NCI-H1436 treated with DMSO at 0.1 percent for 48 hours (cell line): ENCODE data around the gene CDH22.

Source experiments
- DNase-seq: peaks from one replicate; lab custom pipeline; 2025; lab: John Stamatoyannopoulos, UW

The CDH22 gene

DNA sequence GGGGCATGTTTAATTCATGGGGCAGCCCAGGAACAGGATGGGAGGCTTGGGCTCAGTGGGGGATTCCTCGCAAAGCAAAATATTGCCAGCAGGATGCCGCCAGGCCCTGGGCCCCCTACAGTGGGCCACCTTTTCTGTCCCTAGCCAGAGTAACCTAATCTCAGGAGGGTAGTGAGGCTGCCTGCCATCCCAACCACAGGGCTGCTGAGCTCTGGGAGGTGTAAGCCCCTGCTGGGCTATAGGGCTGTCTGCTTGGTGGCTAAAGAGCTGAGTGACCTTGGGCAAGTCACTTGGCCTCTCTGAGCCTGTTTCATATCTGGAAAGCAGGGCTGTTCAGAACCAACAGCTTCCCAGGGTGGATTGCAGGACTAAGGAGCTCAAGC, 35.7 kb upstream of the CDH22 start:
- no peak for DNase-seq

DNA sequence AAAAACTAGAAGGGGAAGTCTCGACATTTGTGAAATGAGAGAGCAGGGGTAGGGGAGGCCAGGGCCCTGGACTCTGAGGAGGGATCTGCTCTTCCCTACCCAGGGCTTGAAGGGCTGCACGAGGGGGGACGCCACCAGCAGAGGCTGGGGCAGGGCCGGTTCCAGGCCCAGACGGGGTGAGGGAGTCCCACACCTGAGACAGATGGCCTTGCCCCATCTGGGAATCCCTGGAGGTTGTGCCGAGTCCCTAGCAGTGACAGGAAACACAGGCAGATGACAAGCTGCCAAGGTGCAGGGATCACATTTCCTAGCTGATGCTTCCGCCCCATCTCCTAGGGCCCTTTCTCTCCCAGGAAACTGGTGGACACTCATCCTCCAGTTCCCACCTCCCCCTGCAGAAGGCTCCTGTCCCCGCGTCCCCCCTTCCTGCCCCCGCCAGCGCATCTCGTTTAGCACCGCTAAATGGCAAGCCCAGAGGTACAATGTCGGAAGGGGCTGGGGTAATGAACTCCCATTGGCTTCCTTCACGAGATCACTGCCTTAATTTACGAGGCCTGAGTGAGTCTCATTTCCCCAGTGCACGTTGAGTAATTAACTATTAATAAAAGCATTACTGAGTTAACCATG, 35.2 kb upstream of the CDH22 start:
- no peak for DNase-seq

DNA sequence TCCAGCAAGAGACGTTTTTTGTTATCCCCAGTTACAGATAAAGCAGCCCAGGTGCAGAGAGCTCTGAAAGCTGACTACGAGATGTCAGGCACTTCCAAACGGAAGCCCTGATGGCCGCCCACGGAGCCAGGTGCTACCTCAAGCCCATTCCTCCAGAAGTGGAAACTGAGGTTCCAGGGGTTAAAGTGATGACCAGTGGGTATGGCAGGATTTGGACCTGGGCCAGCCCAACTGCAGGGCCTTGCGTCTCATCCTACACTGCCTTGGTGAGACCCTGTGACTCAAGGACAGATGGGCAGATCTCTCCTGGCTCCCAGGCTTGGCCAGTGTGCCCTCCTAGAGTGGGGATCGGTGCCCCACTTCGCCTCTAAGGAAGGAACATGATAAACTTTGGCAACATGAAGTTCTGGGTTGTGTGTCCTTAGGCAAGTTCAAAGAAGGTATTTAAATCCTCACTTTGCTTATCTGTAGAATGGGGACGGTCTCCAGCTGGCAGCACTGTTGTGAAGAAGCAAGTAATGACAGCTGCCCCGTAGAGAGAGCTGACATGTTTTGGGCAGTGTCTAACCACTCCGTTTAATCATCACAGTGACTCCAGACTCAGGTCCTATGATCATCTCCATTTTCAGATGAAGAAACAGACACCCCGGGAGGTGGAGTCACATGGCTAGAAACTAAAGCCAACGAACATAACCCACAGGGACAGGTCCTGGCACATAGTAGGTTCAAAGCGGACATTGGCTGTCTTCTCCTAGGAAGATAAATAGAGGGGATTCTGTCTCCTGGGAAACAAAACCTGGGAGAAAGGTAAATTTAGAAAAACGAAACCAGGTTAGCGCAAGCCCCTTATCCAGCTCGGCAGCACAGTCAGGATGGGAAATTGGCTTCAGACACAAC, 34.4 kb upstream of the CDH22 start:
- no peak for DNase-seq

DNA sequence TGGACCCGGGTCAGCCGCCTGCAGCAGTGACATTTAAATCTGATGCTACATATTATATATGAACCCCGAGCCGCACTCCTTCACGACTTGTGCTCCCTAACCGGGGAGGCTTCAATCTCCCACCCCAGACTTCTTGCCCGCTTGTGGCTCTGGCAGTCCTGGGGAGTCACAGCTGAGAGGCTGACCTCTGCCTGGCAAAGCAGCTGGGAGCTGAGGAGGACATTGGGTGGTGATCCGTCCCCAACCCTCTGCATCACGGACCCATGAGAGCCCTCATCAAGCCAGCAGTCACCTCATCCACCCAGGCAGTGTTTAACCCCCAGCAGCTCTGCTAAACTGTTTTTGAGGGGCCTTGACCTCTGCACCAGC, 33.7 kb upstream of the CDH22 start:
- DNase-seq: no peak

DNA sequence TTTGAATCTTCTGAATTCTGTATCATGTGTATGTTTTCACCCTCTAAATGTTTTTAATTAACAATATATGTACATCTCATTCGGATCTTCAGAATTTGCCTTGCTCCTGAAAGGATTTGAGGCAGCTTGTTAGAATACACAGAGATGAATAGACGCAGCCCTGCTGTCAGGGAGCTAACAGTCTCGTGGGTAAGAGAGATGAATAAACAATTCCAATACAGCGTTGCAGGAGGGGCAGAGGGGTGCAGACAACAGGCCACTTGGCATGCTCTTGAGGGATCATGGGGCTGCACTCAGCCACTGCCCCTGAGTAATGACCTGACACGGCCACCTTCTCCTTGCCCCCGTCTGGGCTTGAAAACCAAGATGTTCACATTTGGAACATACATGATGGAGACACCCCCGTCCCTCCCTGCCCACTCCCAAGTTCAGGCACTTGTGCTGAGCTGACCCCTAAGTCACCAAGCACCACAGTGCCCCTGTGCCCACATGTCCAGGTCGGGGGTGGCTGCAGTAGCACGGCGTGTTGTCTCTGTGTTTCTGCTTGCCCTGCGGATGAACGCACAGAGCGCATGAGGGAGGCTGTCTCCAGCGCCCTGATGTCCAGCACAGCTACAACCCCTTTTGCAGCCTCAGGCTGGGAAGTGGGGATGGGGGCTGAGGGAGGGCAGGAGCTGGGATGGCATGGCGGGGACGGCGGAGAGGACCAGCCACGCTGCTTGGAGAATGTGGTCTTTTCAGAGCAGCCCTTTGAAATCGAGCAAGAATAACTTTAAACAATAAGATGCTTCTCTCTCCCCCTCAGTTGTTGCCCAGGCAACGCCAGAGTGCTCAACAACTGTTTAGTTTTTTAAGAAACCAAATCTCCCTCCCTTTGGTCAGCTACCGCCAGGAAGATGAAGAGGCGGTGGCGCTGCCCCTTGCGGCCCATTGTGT, 33.0 kb upstream of the CDH22 start:
- no peak for DNase-seq

DNA sequence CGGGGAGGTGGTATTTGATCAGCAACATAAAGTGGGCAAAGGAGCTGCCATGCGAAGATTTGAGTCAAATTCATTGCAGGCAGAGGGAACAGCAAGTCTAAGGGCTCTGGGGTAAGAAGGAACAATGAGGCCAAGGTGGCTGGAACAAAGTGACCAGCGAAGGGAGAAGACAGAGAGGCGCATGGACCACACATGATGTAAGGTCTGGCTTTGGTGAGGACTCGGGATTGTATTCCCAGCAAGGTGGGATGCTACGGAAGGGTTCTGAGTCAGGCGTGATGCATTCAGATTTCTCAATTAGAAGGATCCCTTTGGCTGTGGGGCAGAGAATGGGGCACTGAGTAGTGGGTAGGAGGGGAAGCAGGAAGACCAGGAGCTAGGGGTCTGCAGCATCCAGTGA, 30.7 kb upstream of the CDH22 start:
- no peak for DNase-seq

DNA sequence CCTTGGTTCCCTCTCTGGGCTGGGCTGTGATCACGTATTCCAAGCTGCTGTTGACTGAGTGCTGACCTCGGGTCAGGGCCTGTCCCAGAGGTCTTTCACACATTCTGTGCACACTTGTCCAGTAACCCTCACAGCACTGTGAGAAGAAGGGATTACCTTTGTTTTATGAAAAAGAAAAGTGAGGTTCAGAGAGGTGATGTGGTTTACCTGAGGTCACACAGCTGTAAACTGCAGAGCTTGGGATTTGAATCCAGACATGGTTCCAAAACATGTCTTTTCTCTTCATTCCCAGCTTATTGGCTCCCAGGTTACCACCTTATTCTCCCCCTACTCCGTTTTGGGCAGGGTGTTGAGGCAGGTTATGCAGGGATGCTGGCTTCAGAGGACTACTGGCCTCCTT, 28.4 kb upstream of the CDH22 start:
- no peak for DNase-seq

DNA sequence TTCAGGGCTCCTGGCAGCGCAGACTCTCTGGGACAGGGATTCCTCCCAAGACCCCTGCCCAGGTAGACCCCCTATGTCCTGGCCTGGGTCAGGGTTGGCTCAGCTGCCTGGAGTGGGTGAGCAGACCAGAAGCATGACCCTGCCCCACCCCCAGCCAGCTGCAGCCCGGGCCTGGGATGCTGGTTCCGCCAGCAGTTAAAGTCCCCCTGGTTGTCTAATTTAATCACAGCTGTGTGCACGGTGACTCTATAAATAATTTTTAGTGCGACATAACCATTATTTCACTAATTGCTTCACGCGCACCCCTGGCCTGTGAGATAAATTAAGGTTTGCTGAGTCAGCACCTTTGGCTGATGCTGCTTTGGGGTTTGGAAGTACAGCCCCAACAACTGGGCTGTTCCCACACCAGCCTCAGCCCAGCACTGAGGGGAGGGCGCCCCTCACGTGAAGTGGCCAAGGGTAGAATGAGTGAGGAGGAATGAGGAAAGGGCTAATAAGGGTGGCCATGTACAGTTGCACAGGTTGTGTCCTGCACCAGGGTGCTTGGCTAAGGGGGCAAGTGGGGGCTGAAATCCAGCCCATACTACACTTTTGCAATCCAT, 26.1 kb upstream of the CDH22 start:
- no peak for DNase-seq

DNA sequence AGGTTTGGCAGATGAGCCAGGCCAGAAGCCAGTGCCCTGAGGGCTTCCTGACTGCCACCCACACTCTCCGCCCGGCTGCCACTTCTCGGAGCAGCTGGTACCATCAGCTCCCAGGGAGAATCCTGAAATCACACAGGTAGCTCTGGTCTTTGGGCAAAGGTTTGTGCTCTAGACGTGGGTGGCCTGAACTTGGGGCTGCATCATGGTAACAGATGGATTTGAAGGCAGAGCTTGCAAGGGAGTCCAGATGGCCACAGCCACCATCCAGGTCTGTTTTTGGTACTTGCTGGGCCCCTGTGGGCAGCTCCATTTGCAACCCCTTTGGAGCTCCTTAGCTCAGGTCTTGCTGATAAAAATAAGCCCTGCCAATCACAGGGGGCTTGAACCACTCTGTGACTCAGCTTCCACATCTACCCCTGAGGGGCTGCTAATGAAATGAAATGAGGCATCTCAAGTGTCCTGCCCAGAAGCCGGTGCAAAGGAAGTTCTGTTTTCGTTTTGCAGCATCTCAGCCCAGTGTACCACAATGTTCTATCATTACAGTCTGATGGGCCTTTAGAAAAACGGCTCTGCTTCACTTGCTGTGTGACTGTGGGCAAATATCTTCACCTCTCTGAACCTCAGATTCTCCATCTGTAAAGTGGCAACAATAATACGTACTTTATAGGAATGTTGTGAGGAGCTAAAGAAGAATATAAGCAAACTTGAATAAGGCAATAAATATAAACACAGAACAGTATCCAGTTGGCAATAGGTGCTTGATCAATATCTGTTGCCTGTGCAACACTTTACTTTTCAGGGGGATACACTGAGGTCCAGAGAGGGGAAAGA, 25.1 kb upstream of the CDH22 start:
- DNase-seq: no peak

DNA sequence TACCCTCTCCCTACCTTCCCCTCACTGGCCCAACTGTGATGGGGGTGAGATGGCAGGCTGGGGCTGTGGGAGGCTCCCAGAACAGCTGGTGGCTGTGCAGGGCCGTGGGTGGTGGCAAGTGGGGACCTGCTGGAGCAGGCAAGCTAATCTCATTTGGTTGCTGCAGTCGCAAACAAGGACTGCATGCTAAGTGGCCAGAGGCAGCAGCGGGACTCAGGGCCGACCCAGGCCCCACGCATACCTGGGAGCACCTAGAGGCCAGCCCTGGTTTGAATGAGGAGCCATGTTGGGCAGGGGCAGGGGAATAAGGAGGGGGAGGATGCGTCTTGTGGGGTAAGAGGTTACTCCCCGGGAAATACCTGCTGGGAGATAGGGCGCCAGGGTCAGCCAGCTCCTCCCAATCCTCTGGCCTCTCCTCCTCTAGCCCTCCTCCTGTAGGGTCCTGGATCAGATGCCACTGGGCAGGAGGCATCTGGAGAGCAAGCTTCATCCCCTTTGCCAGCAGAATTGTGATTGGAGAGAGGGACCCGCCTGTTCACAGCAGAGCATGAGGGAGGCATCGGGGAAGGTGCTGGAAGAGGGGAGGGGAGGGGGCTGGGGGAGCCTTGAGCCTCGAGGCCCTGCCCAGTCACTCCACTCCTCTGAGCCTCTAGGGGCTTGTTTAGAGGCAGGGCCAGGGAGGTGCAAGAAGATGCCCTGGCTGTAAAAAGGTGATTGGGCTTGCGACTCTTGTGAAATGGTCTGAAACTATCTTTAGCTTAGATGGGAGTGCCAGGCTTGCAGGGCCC, 24.3 kb upstream of the CDH22 start:
- DNase-seq: no peak

DNA sequence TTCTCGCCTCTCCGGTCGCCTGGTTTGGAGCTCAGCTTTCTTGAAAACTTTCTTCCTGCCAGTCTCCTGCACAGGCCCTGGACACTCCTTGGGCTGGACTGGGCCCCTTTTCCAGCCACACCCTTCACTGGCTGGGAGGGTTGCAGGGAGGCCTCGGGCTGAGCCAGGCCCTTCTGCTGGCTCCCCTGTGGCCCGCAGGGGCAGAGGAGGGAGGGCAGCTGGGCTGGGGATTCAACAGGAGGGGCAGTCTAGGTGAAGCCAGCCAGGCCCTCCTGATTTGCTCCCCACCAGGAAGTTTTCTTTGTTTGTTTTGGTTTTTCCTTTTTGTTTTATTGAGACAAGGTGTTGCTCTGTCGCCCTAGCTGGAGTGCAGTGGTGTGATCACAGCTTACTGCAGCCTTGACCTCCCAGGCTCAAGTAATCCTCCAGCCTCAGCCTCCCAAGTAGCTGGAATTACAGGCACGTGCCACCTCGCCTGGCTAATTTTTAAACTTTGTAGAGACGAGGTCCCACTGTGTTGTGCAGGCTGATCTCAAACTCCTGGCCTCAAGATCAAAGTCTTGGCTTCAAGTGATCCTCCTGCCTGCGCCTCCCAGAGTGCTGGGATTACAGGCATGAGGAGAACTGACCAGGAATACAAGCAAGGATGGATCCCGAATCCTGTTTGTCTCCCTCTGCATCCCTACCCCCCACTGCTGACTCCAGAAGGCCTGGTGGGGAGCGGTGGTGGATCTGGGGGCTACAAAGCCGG, 23.5 kb upstream of the CDH22 start:
- no peak for DNase-seq

DNA sequence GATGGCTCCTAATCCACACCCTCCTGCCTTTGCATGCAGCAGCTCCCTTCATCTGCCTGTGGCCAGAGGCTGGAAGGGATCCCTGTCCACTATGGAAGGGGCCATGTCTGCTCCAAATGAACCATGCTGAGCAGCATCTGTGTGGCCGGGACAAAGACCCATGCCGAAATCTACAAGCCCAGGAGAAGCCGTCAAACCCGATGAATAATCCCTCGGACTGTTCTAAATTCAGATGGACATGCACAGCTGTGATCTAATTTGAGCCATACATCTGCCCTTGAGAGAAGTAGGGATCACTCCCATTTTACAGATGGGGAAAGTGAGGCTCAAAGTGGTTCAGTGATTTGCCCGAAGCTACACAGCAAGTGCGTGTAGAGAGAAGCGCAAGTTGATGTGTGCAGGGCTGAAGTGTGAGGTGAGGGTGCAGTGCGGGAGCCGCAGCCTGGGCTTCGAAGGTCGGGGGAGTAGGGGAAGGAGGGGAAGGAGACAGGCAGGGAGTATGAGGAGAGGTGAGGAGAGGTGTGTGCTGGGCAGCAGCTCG, 22.6 kb upstream of the CDH22 start:
- no peak for DNase-seq

DNA sequence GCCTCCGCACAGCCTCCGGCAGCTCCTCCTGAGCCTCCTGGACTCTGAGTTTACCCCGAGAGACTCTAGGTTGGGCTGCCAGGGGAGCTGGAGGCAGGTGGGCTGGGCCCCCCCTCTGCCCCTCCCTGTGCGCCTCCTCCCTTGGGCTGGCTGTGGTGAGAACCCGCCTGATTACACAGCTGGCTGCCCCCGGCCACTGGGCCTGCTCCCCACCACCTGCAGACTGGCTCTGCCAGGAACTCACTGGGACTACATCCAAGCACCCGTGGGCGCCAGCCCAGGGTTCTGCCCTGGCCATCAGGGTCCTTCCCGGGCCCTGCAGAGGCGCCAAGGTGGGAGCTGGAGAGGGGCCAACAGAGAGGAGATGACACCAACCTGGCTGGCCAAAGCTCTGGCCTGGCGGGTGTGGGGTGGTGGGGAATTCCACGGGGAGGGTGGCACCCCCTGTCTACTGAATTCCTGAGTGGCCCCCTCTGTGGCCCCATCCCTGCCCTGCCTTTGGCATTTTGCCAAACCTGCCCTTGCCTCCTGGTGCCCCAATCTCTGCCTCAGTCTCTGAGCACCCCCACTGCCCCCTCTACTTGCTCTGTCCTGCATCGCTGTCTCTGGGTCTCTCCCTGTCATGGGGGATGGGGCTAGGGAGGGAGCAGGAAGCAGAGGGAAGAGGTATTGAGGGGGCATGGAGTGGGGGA, 21.9 kb upstream of the CDH22 start:
- no peak for DNase-seq

DNA sequence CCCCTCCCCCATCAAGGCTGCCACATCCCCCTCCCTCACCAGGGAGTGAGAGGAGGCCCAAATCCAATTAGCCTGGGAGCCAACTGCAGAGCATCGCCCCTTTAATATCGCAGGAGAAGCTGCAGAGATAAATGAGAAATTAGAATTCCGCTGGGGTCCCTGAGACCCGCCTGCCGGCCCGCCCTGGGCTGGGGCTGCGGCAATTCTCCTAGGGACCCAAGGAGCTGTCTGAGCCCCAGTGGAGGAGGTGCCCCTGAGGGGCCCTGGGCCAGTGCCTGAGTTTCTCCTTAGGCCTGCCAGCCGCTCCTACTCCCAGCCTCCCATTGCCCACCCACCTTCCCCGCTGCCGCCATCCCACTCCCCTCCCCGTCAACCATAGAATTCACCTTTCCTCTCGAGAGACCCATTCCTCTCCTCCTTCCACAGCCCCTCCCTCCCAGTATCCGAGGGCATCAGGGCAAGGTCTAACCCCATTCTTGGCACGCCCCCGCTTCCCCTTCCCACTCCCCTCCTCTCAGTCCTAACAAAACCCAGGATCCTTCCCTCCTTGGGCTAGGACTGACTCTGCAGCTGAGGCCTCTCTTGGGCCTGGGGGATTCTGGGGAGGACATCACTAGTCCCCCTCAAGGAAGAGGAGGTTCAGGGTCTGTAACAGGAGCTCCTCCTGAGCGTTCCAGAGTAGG, 20.0 kb upstream of the CDH22 start:
- no peak for DNase-seq

DNA sequence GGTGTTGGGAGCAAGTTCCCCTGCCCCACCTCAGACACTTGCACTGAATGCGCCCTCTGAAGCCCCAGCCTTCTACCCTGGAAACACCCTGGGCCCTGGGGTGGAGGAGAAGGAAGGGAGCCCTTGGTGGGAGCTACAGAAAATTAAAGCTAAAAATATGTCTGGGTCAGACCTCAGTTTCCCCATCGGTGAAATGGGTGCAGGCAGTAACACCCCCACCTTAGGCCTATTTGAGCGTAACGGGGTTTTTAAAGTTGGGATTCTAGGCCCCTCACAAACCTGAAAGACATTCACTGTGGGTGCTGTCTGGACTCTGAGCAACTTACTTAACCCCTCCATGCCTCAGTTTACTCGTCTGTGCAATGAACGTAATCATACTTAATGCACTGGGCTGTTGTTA, 19.3 kb upstream of the CDH22 start:
- no peak for DNase-seq

DNA sequence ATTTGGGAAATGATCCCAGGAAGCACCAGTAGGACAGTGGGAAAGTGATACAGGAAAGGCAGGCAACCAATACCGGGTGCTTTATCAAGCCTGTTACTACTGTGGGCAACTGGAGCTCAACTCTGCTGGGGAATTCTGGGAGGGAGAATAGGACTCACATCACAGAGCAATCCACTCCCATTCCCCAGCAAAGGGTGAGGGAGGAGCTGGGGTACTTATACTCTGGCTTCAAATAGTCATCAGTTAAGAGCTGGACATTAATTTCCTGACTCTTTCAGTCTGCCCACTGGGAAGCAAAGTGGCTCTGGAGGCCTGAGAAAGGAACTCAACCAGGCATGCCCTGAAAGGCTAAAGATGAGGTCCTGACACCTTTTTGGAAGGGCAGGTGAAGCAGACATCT, 17.5 kb upstream of the CDH22 start:
- DNase-seq: no peak

DNA sequence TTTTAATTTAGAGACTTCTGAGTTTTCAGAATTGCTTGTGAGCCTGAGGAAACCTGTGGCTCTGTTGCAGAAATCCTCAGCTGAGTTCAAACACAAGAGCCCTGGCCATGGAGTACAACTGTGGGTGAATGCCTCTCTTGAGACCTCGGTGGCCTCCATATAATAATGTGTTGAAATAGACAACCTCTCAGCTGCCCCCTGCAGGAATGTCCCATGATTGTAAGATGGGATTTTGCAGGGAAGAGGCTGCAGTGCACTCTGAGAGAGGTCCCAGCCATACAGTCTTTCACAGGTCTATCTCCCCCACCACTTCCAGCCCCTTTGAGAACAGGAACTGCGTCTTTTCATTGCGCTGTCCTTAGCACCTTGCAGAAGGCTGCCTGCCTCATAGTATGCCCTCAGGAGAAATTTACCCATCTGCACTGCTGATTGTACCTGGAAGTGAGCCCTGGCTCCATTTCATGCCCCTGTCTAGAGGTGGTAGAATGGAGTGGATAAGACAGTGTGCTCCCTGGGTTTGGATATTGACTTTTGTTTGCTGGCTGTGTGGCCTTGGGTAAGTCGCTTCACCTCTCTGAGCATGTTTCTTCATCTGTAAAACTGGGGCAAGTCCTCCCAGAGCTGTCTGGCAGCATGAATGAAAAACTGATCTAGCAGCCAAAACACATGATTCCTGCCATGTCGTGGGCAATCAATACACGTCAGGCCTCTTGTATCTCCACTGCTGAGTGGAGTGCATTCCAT, 16.8 kb upstream of the CDH22 start:
- no peak for DNase-seq

DNA sequence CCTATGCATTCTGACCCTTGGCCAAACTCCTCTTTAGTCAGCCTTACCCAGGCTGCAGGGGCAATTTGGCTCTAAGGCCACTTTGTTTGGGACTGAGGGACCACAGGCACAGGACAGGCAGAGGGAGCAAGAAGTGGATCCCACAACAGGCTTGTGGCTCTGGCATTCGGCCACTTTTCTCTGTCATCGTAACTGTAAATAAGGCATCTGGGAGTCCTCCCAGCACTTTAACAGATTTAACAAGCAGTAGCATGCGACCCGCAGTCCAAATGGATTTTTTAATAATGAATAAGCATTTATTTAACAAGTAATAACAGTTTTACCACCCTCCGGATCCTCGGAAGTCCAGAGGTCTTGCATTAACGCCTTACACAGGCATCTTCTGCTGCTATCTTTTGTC, 16.1 kb upstream of the CDH22 start:
- DNase-seq: no peak
